ENCODE measurements around the gene RELN.

The RELN gene

DNA sequence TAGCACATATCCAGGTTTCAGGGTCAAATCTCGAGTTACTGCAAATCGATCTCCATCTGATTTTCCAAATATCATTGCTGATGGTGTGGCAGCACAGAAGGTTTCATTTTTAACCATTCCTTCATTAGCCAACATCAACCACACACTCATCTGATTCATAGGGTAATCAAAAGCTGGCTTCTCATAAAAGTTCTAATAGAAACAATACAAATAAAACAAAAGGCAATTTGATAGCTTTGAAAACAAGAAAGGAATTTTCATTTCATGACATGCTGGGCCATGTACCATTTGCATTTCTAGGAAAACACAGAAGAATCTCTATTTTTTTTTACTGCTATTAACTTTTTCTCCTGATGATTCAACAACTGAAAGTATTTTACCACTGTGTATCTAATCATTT lies 395.8 kb downstream of the RELN start:
- no peaks in the 10 kb centered on the region for H3K4me1 ChIP-seq (ENCODE audit: insufficient read depth, low read length, poor library complexity, severe bottlenecking)
- H3K36me3 ChIP-seq (ENCODE audit: insufficient read depth, low read length): no peaks in the 10 kb centered on the region
- no peaks in the 10 kb centered on the region for H3K9me2 ChIP-seq (replicated peaks; ENCODE audit: low read depth, low read length)
- no peaks in the 10 kb centered on the region for H3K27me3 ChIP-seq (ENCODE audit: insufficient read depth, low read length, poor library complexity, severe bottlenecking)
- no peaks in the 10 kb centered on the region for H3F3A ChIP-seq (ENCODE audit: low read depth)
- no peak overlapping the region for H3K4me2 ChIP-seq (ENCODE audit: low read depth, low read length, poor library complexity, severe bottlenecking)
- TF ChIP-seq, protein P1, sequence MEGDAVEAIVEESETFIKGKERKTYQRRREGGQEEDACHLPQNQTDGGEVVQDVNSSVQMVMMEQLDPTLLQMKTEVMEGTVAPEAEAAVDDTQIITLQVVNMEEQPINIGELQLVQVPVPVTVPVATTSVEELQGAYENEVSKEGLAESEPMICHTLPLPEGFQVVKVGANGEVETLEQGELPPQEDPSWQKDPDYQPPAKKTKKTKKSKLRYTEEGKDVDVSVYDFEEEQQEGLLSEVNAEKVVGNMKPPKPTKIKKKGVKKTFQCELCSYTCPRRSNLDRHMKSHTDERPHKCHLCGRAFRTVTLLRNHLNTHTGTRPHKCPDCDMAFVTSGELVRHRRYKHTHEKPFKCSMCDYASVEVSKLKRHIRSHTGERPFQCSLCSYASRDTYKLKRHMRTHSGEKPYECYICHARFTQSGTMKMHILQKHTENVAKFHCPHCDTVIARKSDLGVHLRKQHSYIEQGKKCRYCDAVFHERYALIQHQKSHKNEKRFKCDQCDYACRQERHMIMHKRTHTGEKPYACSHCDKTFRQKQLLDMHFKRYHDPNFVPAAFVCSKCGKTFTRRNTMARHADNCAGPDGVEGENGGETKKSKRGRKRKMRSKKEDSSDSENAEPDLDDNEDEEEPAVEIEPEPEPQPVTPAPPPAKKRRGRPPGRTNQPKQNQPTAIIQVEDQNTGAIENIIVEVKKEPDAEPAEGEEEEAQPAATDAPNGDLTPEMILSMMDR (conservative IDR thresholded peaks at IDR 0.05; ENCODE audit: low read length): no peak
- no peak for TF ChIP-seq EZH2phosphoT487 (IDR thresholded peaks at IDR 0.05; ENCODE audit: borderline replicate concordance)
- no peak overlapping the region for H3K4me3 ChIP-seq (ENCODE audit: low read length, poor library complexity, severe bottlenecking)
- H4K20me1 ChIP-seq (ENCODE audit: insufficient read depth, low read length, poor library complexity, severe bottlenecking): no peaks in the 10 kb centered on the region
- H3K9ac ChIP-seq (ENCODE audit: low read depth, low read length, poor library complexity, severe bottlenecking): no peak overlapping the region
- H3K9me3 ChIP-seq (ENCODE audit: insufficient read depth, low read depth, low read length): no peaks in the 10 kb centered on the region
- no peak overlapping the region for H2AFZ ChIP-seq (ENCODE audit: low read length)
- H3K79me2 ChIP-seq (ENCODE audit: insufficient read depth, low read length): no peaks in the 10 kb centered on the region

GRCh38 chr7:103592844-103593243 lies 396.6 kb downstream of the RELN start:
- H3K9ac ChIP-seq (ENCODE audit: low read depth, low read length, poor library complexity, severe bottlenecking): no peak overlapping the region
- H3K27me3 ChIP-seq (ENCODE audit: insufficient read depth, low read length, poor library complexity, severe bottlenecking): no peaks in the 10 kb centered on the region

GRCh38 chr7:103592187-103592586 lies 397.3 kb downstream of the RELN start:
- Histone ChIP-seq H3K36me3 (ENCODE audit: insufficient read depth, low read length) (no peaks in the 10 kb centered on the region), H2AFZ (ENCODE audit: low read length) (no peak overlapping the region), H4K20me1 (ENCODE audit: insufficient read depth, low read length, poor library complexity, severe bottlenecking) (no peaks in the 10 kb centered on the region), H3F3A (ENCODE audit: low read depth) (no peaks in the 10 kb centered on the region), H3K27me3 (ENCODE audit: insufficient read depth, low read length, poor library complexity, severe bottlenecking) (no peaks in the 10 kb centered on the region), H3K4me1 (ENCODE audit: insufficient read depth, low read length, poor library complexity, severe bottlenecking) (no peaks in the 10 kb centered on the region), H3K79me2 (ENCODE audit: insufficient read depth, low read length) (no peaks in the 10 kb centered on the region), H3K4me3 (ENCODE audit: low read length, poor library complexity, severe bottlenecking) (no peak overlapping the region), H3K9me3 (ENCODE audit: insufficient read depth, low read depth, low read length) (no peaks in the 10 kb centered on the region), H3K9ac (ENCODE audit: low read depth, low read length, poor library complexity, severe bottlenecking) (no peak overlapping the region), H3K4me2 (ENCODE audit: low read depth, low read length, poor library complexity, severe bottlenecking) (no peak overlapping the region), H3K9me2 (replicated peaks; ENCODE audit: low read depth, low read length) (no peaks in the 10 kb centered on the region)
- no peak for TF ChIP-seq EZH2phosphoT487 (IDR thresholded peaks at IDR 0.05; ENCODE audit: borderline replicate concordance)
- TF ChIP-seq, protein P1 (conservative IDR thresholded peaks at IDR 0.05; ENCODE audit: low read length): no peak

More at GRCh38 chr7:103592844-103593243, 396.6 kb downstream of the RELN start:
- H3K36me3 ChIP-seq (ENCODE audit: insufficient read depth, low read length): no peaks in the 10 kb centered on the region
- H3K4me2 ChIP-seq (ENCODE audit: low read depth, low read length, poor library complexity, severe bottlenecking): no peak overlapping the region
- no peaks in the 10 kb centered on the region for H3K9me3 ChIP-seq (ENCODE audit: insufficient read depth, low read depth, low read length)
- H4K20me1 ChIP-seq (ENCODE audit: insufficient read depth, low read length, poor library complexity, severe bottlenecking): no peaks in the 10 kb centered on the region
- H3K9me2 ChIP-seq (replicated peaks; ENCODE audit: low read depth, low read length): no peaks in the 10 kb centered on the region
- H3F3A ChIP-seq (ENCODE audit: low read depth): no peaks in the 10 kb centered on the region
- no peaks in the 10 kb centered on the region for H3K79me2 ChIP-seq (ENCODE audit: insufficient read depth, low read length)
- no peak overlapping the region for H2AFZ ChIP-seq (ENCODE audit: low read length)
- H3K4me1 ChIP-seq (ENCODE audit: insufficient read depth, low read length, poor library complexity, severe bottlenecking): no peaks in the 10 kb centered on the region
- no peak overlapping the region for H3K4me3 ChIP-seq (ENCODE audit: low read length, poor library complexity, severe bottlenecking)
- TF ChIP-seq, protein P1 (conservative IDR thresholded peaks at IDR 0.05; ENCODE audit: low read length): no peak
- no peak for TF ChIP-seq EZH2phosphoT487 (IDR thresholded peaks at IDR 0.05; ENCODE audit: borderline replicate concordance)
